Measurements from ENCODE around the gene METTL24.
"Not testable (repeated sequence)": the region's sequence is repeated elsewhere in the genome, so short reads cannot be mapped to it uniquely, and the experiment has no call there.

Gene METTL24

GRCh38 chr6:110360676-110361075 is 2.5 kb upstream of the METTL24 start:
- no peak for DNase-seq (ENCODE audit: low read depth, low spot score)

- DNase-seq (ENCODE audit: low read depth, low spot score) = no peak
These were observed 1.4 kb upstream of the METTL24 start for GRCh38 chr6:110359556-110359955.

GRCh38 chr6:110358553-110359160 is 508 bp upstream of the METTL24 start:
- no peak for DNase-seq (ENCODE audit: low read depth, low spot score)

GRCh38 chr6:110357298-110357663 is 868 bp downstream of the METTL24 start:
- DNase-seq (ENCODE audit: low read depth, low spot score) = no peak

- no peak for DNase-seq (ENCODE audit: low read depth, low spot score)
These were observed 1.4 kb downstream of the METTL24 start for GRCh38 chr6:110356778-110357177.

GRCh38 chr6:110355727-110356126 is 2.4 kb downstream of the METTL24 start:
- DNase-seq (ENCODE audit: low read depth, low spot score) = no peak

- no peak for DNase-seq (ENCODE audit: low read depth, low spot score)
These were observed 3.1 kb downstream of the METTL24 start for GRCh38 chr6:110355022-110355421.

- DNase-seq (ENCODE audit: low read depth, low spot score) = no peak
These were observed 4.0 kb downstream of the METTL24 start for GRCh38 chr6:110354153-110354552.

- DNase-seq (ENCODE audit: low read depth, low spot score) = no peak
These were observed 4.6 kb downstream of the METTL24 start for GRCh38 chr6:110353457-110354001.

- DNase-seq (ENCODE audit: low read depth, low spot score) = no peak
These were observed 5.4 kb downstream of the METTL24 start for GRCh38 chr6:110352563-110353262.

- DNase-seq (ENCODE audit: low read depth, low spot score) = no peak
These were observed 6.2 kb downstream of the METTL24 start for GRCh38 chr6:110351986-110352385.

GRCh38 chr6:110351546-110351945 is 6.6 kb downstream of the METTL24 start:
- no peak for DNase-seq (ENCODE audit: low read depth, low spot score)

GRCh38 chr6:110350593-110350992 is 7.6 kb downstream of the METTL24 start:
- DNase-seq (ENCODE audit: low read depth, low spot score) = not testable (repeated sequence)

- DNase-seq (ENCODE audit: low read depth, low spot score) = no peak
These were observed 9.0 kb downstream of the METTL24 start for GRCh38 chr6:110348961-110349690.

GRCh38 chr6:110345025-110345424 is 13.1 kb downstream of the METTL24 start:
- DNase-seq (ENCODE audit: low read depth, low spot score) = no peak

GRCh38 chr6:110342759-110343158 is 15.4 kb downstream of the METTL24 start:
- DNase-seq (ENCODE audit: low read depth, low spot score) = no peak

- no peak for DNase-seq (ENCODE audit: low read depth, low spot score)
These were observed 16.2 kb downstream of the METTL24 start for GRCh38 chr6:110341663-110342596.

- no peak for DNase-seq (ENCODE audit: low read depth, low spot score)
These were observed 17.1 kb downstream of the METTL24 start for GRCh38 chr6:110341067-110341466.

GRCh38 chr6:110340392-110340965 is 17.7 kb downstream of the METTL24 start:
- no peak for DNase-seq (ENCODE audit: low read depth, low spot score)

GRCh38 chr6:110338820-110339470 is 19.2 kb downstream of the METTL24 start:
- DNase-seq (ENCODE audit: low read depth, low spot score) = no peak

GRCh38 chr6:110337486-110337885 is 20.7 kb downstream of the METTL24 start:
- no peak for DNase-seq (ENCODE audit: low read depth, low spot score)

All from activated naive CD8-positive, alpha-beta T cell treated with anti-CD3 and anti-CD28 coated beads, Interleukin-2, amount 50 U/mL, for 16 hours (primary cell).